Esophagus squamous epithelium (tissue), 4 donors: ENCODE measurements around the gene KIF6.

Experiments used
- CTCF ChIP-seq, 6 experiments: fragments of 450-650 bp in 4 of 6; fragments of 200-600 bp in 2 of 6; sonication (generic) in 2 of 6; IDR thresholded peaks; one replicate each; pipeline ENCODE4 v1.5.1; 2016 to 2019; ENCODE audit warnings: antibody characterized with exemption in 6 of 6, mild to moderate bottlenecking in 4 of 6, moderate library complexity in 4 of 6
- POLR2A ChIP-seq, 4 donors: fragments of 450-650 bp; IDR thresholded peaks; one replicate each; pipeline ENCODE4 v1.6.1; 2017; ENCODE audit warnings: antibody characterized with exemption in 4 of 4, mild to moderate bottlenecking in 4 of 4, moderate library complexity in 3 of 4

- no peak for TF ChIP-seq POLR2A (IDR thresholded peaks at IDR 0.05)
- TF ChIP-seq CTCF (IDR thresholded peaks at IDR 0.05), result no peak
Observed at GRCh38 chr6:39657355-39658135, 67.7 kb downstream of the KIF6 start.
